Smooth muscle cell (in vitro differentiated cells): Measurements from ENCODE around the gene CES1. TPM values are rescaled to one million over a fixed set of nuclear protein-coding genes. Genes with fewer than 3 reads are reported as not detected.

Source experiments
- DNase-seq: peaks from one replicate; lab custom pipeline; 2025; ENCODE audit not compliant: unreplicated experiment; lab: John Stamatoyannopoulos, UW
- H2AFZ ChIP-seq: fragments of 200-600 bp; sonication (generic); 2 replicates; pipeline ENCODE4 v1.6.0; 2016; ENCODE audit warnings: antibody characterized with exemption, low read depth, mild to moderate bottlenecking
- H3F3A ChIP-seq: fragments of 200-600 bp; sonication (generic); 2 replicates; pipeline ENCODE4 v1.6.0; 2017; ENCODE audit warnings: antibody characterized with exemption, low read depth
- H3K27ac ChIP-seq: fragments of 200-600 bp; sonication (generic); 2 replicates; pipeline ENCODE4 v1.5.1; 2016; ENCODE audit warnings: low read depth, mild to moderate bottlenecking
- H3K27me3 ChIP-seq: fragments of 200-600 bp; sonication (generic); 2 replicates; pipeline ENCODE4 v1.6.1; 2016; ENCODE audit warnings: low read depth, mild to moderate bottlenecking
- H3K36me3 ChIP-seq: fragments of 200-600 bp; sonication (generic); 2 replicates; pipeline ENCODE4 v1.5.1; 2016; ENCODE audit warnings: low read depth
- H3K4me1 ChIP-seq: fragments of 200-600 bp; sonication (generic); 2 replicates; pipeline ENCODE4 v1.5.1; 2016; ENCODE audit warnings: low read depth
- H3K4me2 ChIP-seq: fragments of 200-600 bp; sonication (generic); 2 replicates; pipeline ENCODE4 v1.6.0; 2016; ENCODE audit warnings: mild to moderate bottlenecking
- H3K4me3 ChIP-seq: fragments of 200-600 bp; sonication (generic); 2 replicates; pipeline ENCODE4 v1.5.1; 2016; ENCODE audit warnings: mild to moderate bottlenecking
- H3K79me2 ChIP-seq: fragments of 200-600 bp; sonication (generic); 2 replicates; pipeline ENCODE4 v1.6.0; 2016; ENCODE audit warnings: low read depth, mild to moderate bottlenecking
- H3K9ac ChIP-seq: fragments of 200-600 bp; sonication (generic); 2 replicates; pipeline ENCODE4 v1.6.0; 2016; ENCODE audit warnings: low read depth
- H3K9me3 ChIP-seq: fragments of 200-600 bp; sonication (generic); replicated peaks from 2 replicates; pipeline ENCODE4 v1.5.1; 2016; ENCODE audit warnings: low read depth
- H4K20me1 ChIP-seq: fragments of 200-600 bp; sonication (generic); 2 replicates; pipeline ENCODE4 v1.6.0; 2016; ENCODE audit warnings: low read depth
- WGBS: methylation state at CpG from one replicate; pipeline ENCODE4 v1.1.7; 2016; ENCODE audit warnings: low lambda C conversion rate; 5-methylcytosine and 5-hydroxymethylcytosine counted together
- polyA plus RNA-seq: library from polyadenylated mRNA; unstranded; fragments of >200 nt; fragmentation: Nextera tagmentation; extraction: Ambion mirVana; gene quantifications from 2 replicates; pipeline ENCODE4 v1.2.1, GENCODE V29; 2016
- total RNA-seq: library from RNA; depleted of rRNA; stranded (reverse); fragments of >200 nt; gene quantifications from 2 replicates; pipeline ENCODE4 v1.2.3, GENCODE V29; 2014
- TF ChIP-seq, protein P1 (sequence below): fragments of 200-600 bp; sonication (generic); IDR thresholded peaks from 2 replicates; pipeline ENCODE4 v1.5.1; 2017; ENCODE audit warnings: borderline replicate concordance, mild to moderate bottlenecking, antibody characterized with exemption; ENCODE audit not compliant: insufficient read depth, poor library complexity, severe bottlenecking

Gene CES1
- total and polyA plus RNA-seq, 2 experiments from 2014 or later, result 0.74 TPM; not detected in 1

DNA sequence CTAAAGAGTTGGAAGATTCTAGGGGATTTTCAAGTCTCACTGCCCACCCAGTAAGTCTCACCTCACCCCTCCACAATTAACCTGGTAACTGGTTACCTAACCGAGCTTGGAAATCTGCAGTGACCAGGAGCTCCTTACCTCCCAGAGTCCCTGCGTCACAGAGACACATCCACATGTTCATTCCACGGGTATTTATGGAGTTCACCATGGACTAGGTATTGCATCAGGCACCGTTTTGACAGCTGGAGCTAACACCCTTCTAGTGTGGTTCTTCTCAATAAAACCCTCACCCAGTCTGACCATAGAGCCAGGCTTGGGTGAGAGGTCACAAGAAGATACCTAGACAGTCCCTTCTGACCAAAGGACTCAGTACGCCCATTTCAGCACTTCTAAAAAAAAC is 40.2 kb upstream of the CES1 start:
- Histone ChIP-seq H2AFZ (no peak overlapping the region), H3K36me3 (no peaks in the 10 kb centered on the region), H3K79me2 (no peaks in the 10 kb centered on the region), H3K9ac (no peak overlapping the region), H3K4me2 (no peak overlapping the region), H3K27me3 (no peaks in the 10 kb centered on the region), H3K9me3 (no peaks in the 10 kb centered on the region), H3F3A (no peaks in the 10 kb centered on the region), H3K27ac (no peak overlapping the region), H3K4me3 (no peak overlapping the region), H3K4me1 (no peaks in the 10 kb centered on the region), H4K20me1 (no peaks in the 10 kb centered on the region)
- TF ChIP-seq, protein P1, sequence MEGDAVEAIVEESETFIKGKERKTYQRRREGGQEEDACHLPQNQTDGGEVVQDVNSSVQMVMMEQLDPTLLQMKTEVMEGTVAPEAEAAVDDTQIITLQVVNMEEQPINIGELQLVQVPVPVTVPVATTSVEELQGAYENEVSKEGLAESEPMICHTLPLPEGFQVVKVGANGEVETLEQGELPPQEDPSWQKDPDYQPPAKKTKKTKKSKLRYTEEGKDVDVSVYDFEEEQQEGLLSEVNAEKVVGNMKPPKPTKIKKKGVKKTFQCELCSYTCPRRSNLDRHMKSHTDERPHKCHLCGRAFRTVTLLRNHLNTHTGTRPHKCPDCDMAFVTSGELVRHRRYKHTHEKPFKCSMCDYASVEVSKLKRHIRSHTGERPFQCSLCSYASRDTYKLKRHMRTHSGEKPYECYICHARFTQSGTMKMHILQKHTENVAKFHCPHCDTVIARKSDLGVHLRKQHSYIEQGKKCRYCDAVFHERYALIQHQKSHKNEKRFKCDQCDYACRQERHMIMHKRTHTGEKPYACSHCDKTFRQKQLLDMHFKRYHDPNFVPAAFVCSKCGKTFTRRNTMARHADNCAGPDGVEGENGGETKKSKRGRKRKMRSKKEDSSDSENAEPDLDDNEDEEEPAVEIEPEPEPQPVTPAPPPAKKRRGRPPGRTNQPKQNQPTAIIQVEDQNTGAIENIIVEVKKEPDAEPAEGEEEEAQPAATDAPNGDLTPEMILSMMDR, result no peak
- WGBS, result 92% methylated on average over 5 of the region's 5 CpGs
- DNase-seq, result no peak

DNA sequence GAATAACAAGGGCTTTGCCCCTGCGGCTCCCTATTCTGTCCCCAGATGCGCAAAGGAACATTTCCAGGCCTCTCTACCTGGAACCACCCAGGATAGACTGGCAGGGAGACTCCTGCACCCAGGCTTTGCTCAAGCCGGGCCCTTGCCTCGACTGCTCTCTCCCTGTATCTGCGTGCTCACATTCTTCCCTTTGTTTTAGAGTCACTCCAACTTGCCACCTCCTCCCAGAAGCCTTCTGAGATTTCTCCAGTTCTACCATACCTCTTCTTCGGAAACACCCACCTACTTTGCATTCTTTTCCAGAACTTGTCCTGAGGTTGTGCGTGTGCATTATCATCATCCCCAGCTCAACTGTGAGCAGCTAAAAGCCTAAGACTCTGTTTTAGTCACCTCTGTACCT is 39.2 kb upstream of the CES1 start:
- H3K36me3 ChIP-seq, result no peaks in the 10 kb centered on the region
- H2AFZ ChIP-seq, result no peak overlapping the region
- no peaks in the 10 kb centered on the region for H3K79me2 ChIP-seq
- no peaks in the 10 kb centered on the region for H3F3A ChIP-seq
- H3K9ac ChIP-seq, result no peak overlapping the region
- H3K27ac ChIP-seq, result no peak overlapping the region
- no peak for DNase-seq
- no peak overlapping the region for H3K4me2 ChIP-seq
- no peak overlapping the region for H3K4me3 ChIP-seq
- WGBS, result 76% methylated on average over 7 of the region's 7 CpGs
- TF ChIP-seq, protein P1, result no peak
- H3K9me3 ChIP-seq, result no peaks in the 10 kb centered on the region
- H4K20me1 ChIP-seq, result no peaks in the 10 kb centered on the region
- no peaks in the 10 kb centered on the region for H3K4me1 ChIP-seq
- no peaks in the 10 kb centered on the region for H3K27me3 ChIP-seq

DNA sequence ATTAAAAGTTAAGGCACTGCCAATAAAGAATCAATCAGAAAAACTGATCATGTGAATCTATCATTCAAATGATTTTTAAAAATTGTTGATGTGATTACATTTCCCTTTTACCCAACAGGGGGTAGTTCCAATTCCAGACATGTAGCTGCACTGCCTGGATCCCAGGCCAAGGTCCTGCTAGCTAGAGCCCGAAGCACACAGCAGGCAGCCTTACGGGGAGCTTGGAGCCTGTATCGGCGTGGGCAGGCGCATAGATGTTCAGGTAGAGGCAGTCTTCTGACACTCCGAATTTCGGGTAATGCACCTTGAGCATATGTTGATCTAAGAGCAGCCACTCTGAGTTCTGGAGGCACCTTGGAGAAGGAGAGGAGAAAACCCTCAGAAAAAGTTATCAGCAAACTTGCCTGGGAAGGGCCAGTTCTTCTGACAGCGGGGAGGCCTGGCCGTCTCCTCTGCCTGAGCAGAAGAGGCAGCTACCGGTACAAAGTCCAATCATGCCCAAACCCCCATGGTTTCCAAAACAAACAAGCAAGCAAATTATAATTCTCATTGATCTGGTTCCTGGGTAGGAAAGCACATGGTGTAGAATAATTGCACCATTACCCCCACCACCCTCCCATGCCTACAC is 38.6 kb upstream of the CES1 start:
- no peak overlapping the region for H3K9ac ChIP-seq
- no peaks in the 10 kb centered on the region for H3K36me3 ChIP-seq
- 91% methylated on average over 10 of the region's 10 CpGs for WGBS
- no peak overlapping the region for H2AFZ ChIP-seq
- H3K4me3 ChIP-seq, result no peak overlapping the region
- no peaks in the 10 kb centered on the region for H4K20me1 ChIP-seq
- H3K9me3 ChIP-seq, result no peaks in the 10 kb centered on the region
- no peak for DNase-seq
- TF ChIP-seq, protein P1, result no peak
- H3K4me2 ChIP-seq, result no peak overlapping the region
- H3K79me2 ChIP-seq, result no peaks in the 10 kb centered on the region
- no peaks in the 10 kb centered on the region for H3K4me1 ChIP-seq
- no peaks in the 10 kb centered on the region for H3K27me3 ChIP-seq
- no peaks in the 10 kb centered on the region for H3F3A ChIP-seq
- no peak overlapping the region for H3K27ac ChIP-seq

DNA sequence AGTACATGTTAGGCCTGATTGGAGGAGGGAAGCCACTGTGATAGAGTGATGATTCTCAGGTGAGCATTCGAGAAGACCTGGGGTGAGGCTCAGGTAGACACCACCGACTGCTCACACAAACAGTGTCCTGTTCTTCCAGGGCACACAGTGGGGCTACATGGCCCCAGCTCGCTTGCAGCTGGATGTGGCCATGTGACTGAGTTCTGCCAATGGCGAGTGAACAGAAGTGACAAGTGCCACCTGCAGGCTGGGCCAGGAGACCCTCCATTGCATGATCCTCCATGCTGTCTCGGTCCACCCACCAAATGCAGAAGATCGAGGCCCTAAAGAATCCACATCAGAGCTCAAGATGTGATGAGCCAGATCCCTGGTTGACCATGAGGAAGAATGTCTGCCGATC is 36.1 kb upstream of the CES1 start:
- Histone ChIP-seq H3K4me3 (no peak overlapping the region), H3K79me2 (no peaks in the 10 kb centered on the region), H4K20me1 (no peaks in the 10 kb centered on the region), H3K27ac (no peak overlapping the region), H3K27me3 (no peaks in the 10 kb centered on the region), H3K4me2 (no peak overlapping the region), H2AFZ (no peak overlapping the region), H3K9me3 (no peaks in the 10 kb centered on the region), H3K9ac (no peak overlapping the region), H3F3A (no peaks in the 10 kb centered on the region), H3K36me3 (no peaks in the 10 kb centered on the region), H3K4me1 (no peaks in the 10 kb centered on the region)
- TF ChIP-seq, protein P1, result no peak
- no peak for DNase-seq
- 93% methylated on average over 7 of the region's 7 CpGs for WGBS
